HL-60 (cell line): Measurements from ENCODE around the gene GFRA1.

Source experiments
- GABPA ChIP-seq: IDR thresholded peaks from 2 replicates; pipeline ENCODE4 v1.6.1; 2012; ENCODE audit warnings: low read depth
- POLR2AphosphoS5 ChIP-seq: IDR thresholded peaks from 2 replicates; pipeline ENCODE4 v1.6.1; 2012; ENCODE audit warnings: low read depth
- SPI1 ChIP-seq: IDR thresholded peaks from 2 replicates; pipeline ENCODE4 v1.6.1; 2012; ENCODE audit warnings: low read depth, mild to moderate bottlenecking, borderline replicate concordance
- TF ChIP-seq, protein P1 (sequence below): IDR thresholded peaks from one replicate; pipeline ENCODE4 v1.5.1; 2011; ENCODE audit warnings: low read length, control low read depth, inconsistent platforms; ENCODE audit not compliant: insufficient read depth
- TF ChIP-seq, protein P2 (sequence below): IDR thresholded peaks from 2 replicates; pipeline ENCODE4 v1.6.1; 2012; ENCODE audit warnings: low read depth; ENCODE audit not compliant: insufficient replicate concordance

- TF ChIP-seq GABPA, result no peak
- TF ChIP-seq, protein P1, sequence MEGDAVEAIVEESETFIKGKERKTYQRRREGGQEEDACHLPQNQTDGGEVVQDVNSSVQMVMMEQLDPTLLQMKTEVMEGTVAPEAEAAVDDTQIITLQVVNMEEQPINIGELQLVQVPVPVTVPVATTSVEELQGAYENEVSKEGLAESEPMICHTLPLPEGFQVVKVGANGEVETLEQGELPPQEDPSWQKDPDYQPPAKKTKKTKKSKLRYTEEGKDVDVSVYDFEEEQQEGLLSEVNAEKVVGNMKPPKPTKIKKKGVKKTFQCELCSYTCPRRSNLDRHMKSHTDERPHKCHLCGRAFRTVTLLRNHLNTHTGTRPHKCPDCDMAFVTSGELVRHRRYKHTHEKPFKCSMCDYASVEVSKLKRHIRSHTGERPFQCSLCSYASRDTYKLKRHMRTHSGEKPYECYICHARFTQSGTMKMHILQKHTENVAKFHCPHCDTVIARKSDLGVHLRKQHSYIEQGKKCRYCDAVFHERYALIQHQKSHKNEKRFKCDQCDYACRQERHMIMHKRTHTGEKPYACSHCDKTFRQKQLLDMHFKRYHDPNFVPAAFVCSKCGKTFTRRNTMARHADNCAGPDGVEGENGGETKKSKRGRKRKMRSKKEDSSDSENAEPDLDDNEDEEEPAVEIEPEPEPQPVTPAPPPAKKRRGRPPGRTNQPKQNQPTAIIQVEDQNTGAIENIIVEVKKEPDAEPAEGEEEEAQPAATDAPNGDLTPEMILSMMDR, result no peak
- TF ChIP-seq POLR2AphosphoS5, result no peak
- TF ChIP-seq, protein P2, sequence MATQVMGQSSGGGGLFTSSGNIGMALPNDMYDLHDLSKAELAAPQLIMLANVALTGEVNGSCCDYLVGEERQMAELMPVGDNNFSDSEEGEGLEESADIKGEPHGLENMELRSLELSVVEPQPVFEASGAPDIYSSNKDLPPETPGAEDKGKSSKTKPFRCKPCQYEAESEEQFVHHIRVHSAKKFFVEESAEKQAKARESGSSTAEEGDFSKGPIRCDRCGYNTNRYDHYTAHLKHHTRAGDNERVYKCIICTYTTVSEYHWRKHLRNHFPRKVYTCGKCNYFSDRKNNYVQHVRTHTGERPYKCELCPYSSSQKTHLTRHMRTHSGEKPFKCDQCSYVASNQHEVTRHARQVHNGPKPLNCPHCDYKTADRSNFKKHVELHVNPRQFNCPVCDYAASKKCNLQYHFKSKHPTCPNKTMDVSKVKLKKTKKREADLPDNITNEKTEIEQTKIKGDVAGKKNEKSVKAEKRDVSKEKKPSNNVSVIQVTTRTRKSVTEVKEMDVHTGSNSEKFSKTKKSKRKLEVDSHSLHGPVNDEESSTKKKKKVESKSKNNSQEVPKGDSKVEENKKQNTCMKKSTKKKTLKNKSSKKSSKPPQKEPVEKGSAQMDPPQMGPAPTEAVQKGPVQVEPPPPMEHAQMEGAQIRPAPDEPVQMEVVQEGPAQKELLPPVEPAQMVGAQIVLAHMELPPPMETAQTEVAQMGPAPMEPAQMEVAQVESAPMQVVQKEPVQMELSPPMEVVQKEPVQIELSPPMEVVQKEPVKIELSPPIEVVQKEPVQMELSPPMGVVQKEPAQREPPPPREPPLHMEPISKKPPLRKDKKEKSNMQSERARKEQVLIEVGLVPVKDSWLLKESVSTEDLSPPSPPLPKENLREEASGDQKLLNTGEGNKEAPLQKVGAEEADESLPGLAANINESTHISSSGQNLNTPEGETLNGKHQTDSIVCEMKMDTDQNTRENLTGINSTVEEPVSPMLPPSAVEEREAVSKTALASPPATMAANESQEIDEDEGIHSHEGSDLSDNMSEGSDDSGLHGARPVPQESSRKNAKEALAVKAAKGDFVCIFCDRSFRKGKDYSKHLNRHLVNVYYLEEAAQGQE, result no peak
- no peak for TF ChIP-seq SPI1
Measured at GRCh38 chr10:116256752-116257259, 16.2 kb downstream of the GFRA1 start.
